Measurements from ENCODE around the gene CAPN9. TPM values are rescaled to one million over a fixed set of nuclear protein-coding genes. Genes with fewer than 3 reads are reported as not detected.

CAPN9 gene
- polyA plus RNA-seq, 1 donor (not counting 4 experiments of a cell fraction or from before 2014, with no cell fraction given) = not detected

GRCh38 chr1:230758709-230759368 lies 11.7 kb downstream of the CAPN9 start:
- no peaks in the 10 kb centered on the region for H3K36me3 ChIP-seq (ENCODE audit: control insufficient read depth in 2 of 2, extremely low read depth in 1 of 2, insufficient read depth in 2 of 2, low read length in 2 of 2)
- no peak overlapping the region for H3K4me3 ChIP-seq (ENCODE audit: control insufficient read depth in 2 of 3, extremely low read depth in 1 of 3, insufficient read depth in 2 of 3, low read depth in 1 of 3, low read length in 3 of 3)
- H3K4me2 ChIP-seq (ENCODE audit: control insufficient read depth, extremely low read depth, insufficient read depth, low read depth, low read length) = no peak overlapping the region
- no peaks in the 10 kb centered on the region for H3K27me3 ChIP-seq (ENCODE audit: control insufficient read depth, extremely low read depth, insufficient read depth, low read length)
- no peaks in the 10 kb centered on the region for H3K9me3 ChIP-seq (ENCODE audit: control insufficient read depth, low read depth, low read length)
- no peaks in the 10 kb centered on the region for H3K4me1 ChIP-seq (ENCODE audit: control insufficient read depth, extremely low read depth, insufficient read depth, low read length)
- H4K20me1 ChIP-seq (ENCODE audit: control insufficient read depth, extremely low read depth, insufficient read depth, low read length) = no peaks in the 10 kb centered on the region
- no peaks in the 10 kb centered on the region for H3K79me2 ChIP-seq (ENCODE audit: control insufficient read depth, insufficient read depth, low read length)
- H3K27ac ChIP-seq (ENCODE audit: control insufficient read depth, insufficient read depth, low read length) = no peak overlapping the region
- DNase-seq (ENCODE audit: low read depth, low spot score) = no peak
- no peaks in the 10 kb centered on the region for H3K9me1 ChIP-seq (ENCODE audit: control insufficient read depth, extremely low read depth, insufficient read depth, low read length)
- dilution Hi-C loops (cut with MboI; ENCODE audit: extremely low pct_ligation_motif_present, low sequenced_read_pairs) = no loop called here
- TF ChIP-seq EZH2 (IDR thresholded peaks at IDR 0.05; ENCODE audit: low read length) = no peak
- TF ChIP-seq, protein P1, sequence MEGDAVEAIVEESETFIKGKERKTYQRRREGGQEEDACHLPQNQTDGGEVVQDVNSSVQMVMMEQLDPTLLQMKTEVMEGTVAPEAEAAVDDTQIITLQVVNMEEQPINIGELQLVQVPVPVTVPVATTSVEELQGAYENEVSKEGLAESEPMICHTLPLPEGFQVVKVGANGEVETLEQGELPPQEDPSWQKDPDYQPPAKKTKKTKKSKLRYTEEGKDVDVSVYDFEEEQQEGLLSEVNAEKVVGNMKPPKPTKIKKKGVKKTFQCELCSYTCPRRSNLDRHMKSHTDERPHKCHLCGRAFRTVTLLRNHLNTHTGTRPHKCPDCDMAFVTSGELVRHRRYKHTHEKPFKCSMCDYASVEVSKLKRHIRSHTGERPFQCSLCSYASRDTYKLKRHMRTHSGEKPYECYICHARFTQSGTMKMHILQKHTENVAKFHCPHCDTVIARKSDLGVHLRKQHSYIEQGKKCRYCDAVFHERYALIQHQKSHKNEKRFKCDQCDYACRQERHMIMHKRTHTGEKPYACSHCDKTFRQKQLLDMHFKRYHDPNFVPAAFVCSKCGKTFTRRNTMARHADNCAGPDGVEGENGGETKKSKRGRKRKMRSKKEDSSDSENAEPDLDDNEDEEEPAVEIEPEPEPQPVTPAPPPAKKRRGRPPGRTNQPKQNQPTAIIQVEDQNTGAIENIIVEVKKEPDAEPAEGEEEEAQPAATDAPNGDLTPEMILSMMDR (optimal IDR thresholded peaks at IDR 0.05 in 1 of 3, IDR thresholded peaks at IDR 0.05 in 1 of 3, conservative IDR thresholded peaks at IDR 0.05 in 1 of 3; ENCODE audit: extremely low read depth in 1 of 3, insufficient read depth in 2 of 3, low read length in 3 of 3) = no peak
- H2AFZ ChIP-seq (ENCODE audit: control insufficient read depth, low read length) = no peak overlapping the region
- no peak overlapping the region for H3K9ac ChIP-seq (ENCODE audit: control insufficient read depth, extremely low read depth, insufficient read depth, low read length)
- FAIRE-seq = no peak

DNA sequence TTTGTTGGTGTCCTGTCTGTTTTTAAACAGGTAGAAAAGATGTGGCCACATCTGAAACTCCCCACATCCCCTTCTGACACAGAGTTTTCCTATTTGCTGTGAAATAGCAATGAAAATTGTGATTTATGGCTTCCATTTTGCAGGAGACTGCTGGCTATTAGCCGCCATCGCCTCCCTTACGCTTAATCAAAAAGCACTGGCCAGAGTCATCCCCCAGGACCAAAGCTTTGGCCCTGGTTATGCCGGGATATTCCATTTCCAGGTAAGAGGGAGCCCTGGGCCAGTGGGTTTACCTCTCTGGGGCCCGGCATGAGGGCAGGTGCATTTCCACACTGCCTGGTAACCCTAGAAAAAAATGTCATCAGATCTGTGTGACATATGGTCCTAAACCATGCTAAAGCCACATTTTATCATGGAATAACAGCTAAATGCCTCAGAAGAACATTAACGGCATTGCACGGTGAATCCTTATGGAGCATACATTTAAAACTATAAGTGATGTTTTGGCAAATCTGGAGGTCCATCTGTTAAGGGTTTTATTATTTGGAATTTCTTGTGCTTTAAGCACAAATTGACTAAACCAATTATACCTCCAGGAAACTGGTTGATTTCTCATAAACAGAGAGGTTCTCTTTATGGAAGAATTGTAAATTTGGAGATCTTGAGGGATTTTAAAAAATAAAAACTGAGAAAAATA lies 12.3 kb downstream of the CAPN9 start:
- Histone ChIP-seq H3K27ac (ENCODE audit: control insufficient read depth, insufficient read depth, low read length) (no peak overlapping the region), H3K9me1 (ENCODE audit: control insufficient read depth, extremely low read depth, insufficient read depth, low read length) (no peaks in the 10 kb centered on the region), H2AFZ (ENCODE audit: control insufficient read depth, low read length) (no peak overlapping the region), H3K36me3 (ENCODE audit: control insufficient read depth in 2 of 2, extremely low read depth in 1 of 2, insufficient read depth in 2 of 2, low read length in 2 of 2) (no peaks in the 10 kb centered on the region), H3K4me3 (ENCODE audit: control insufficient read depth in 2 of 3, extremely low read depth in 1 of 3, insufficient read depth in 2 of 3, low read depth in 1 of 3, low read length in 3 of 3) (no peak overlapping the region), H3K79me2 (ENCODE audit: control insufficient read depth, insufficient read depth, low read length) (no peaks in the 10 kb centered on the region), H3K4me2 (ENCODE audit: control insufficient read depth, extremely low read depth, insufficient read depth, low read depth, low read length) (no peak overlapping the region), H3K4me1 (ENCODE audit: control insufficient read depth, extremely low read depth, insufficient read depth, low read length) (no peaks in the 10 kb centered on the region), H3K27me3 (ENCODE audit: control insufficient read depth, extremely low read depth, insufficient read depth, low read length) (no peaks in the 10 kb centered on the region), H3K9ac (ENCODE audit: control insufficient read depth, extremely low read depth, insufficient read depth, low read length) (no peak overlapping the region), H3K9me3 (ENCODE audit: control insufficient read depth, low read depth, low read length) (no peaks in the 10 kb centered on the region), H4K20me1 (ENCODE audit: control insufficient read depth, extremely low read depth, insufficient read depth, low read length) (no peaks in the 10 kb centered on the region)
- dilution Hi-C loops (cut with MboI; ENCODE audit: extremely low pct_ligation_motif_present, low sequenced_read_pairs) = no loop called here
- TF ChIP-seq, protein P1 (optimal IDR thresholded peaks at IDR 0.05 in 1 of 3, IDR thresholded peaks at IDR 0.05 in 1 of 3, conservative IDR thresholded peaks at IDR 0.05 in 1 of 3; ENCODE audit: extremely low read depth in 1 of 3, insufficient read depth in 2 of 3, low read length in 3 of 3) = no peak
- no peak for TF ChIP-seq EZH2 (IDR thresholded peaks at IDR 0.05; ENCODE audit: low read length)
- no peak for DNase-seq (ENCODE audit: low read depth, low spot score)
- FAIRE-seq = no peak
